Ectodermal cell (in vitro differentiated cells): ENCODE measurements around the gene FAM227B.
"Not testable (repeated sequence)": the region's sequence is repeated elsewhere in the genome, so short reads cannot be mapped to it uniquely, and the experiment has no call there.

Source experiments
- H3K27ac ChIP-seq: 2 replicates; pipeline ENCODE4 v1.7.0; 2013; ENCODE audit warnings: mild to moderate bottlenecking, low read depth, low read length; ENCODE audit not compliant: insufficient read depth, poor library complexity, severe bottlenecking
- H3K27me3 ChIP-seq: 2 replicates; pipeline ENCODE4 v1.7.0; 2013; ENCODE audit warnings: mild to moderate bottlenecking, low read length; ENCODE audit not compliant: insufficient read depth, control insufficient read depth, poor library complexity, severe bottlenecking
- H3K36me3 ChIP-seq: one replicate; pipeline ENCODE4 v1.7.0; 2013; ENCODE audit warnings: low read length; ENCODE audit not compliant: control insufficient read depth, insufficient read depth
- H3K4me1 ChIP-seq: one replicate; pipeline ENCODE4 v1.7.0; 2013; ENCODE audit warnings: low read length; ENCODE audit not compliant: control insufficient read depth, insufficient read depth
- H3K4me3 ChIP-seq: 2 replicates; pipeline ENCODE4 v1.7.0; 2013; ENCODE audit warnings: low read depth, low read length, control low read depth; ENCODE audit not compliant: insufficient read depth
- H3K9me3 ChIP-seq: 2 replicates; pipeline ENCODE4 v1.7.0; 2013; ENCODE audit warnings: mild to moderate bottlenecking, low read length, moderate library complexity; ENCODE audit not compliant: control insufficient read depth
- WGBS, 2 experiments: methylation state at CpG; one replicate each; pipeline ENCODE4 v1.1.7; 2013; ENCODE audit warnings: missing lambda C conversion rate in 2 of 2; 5-methylcytosine and 5-hydroxymethylcytosine counted together

Gene FAM227B

DNA sequence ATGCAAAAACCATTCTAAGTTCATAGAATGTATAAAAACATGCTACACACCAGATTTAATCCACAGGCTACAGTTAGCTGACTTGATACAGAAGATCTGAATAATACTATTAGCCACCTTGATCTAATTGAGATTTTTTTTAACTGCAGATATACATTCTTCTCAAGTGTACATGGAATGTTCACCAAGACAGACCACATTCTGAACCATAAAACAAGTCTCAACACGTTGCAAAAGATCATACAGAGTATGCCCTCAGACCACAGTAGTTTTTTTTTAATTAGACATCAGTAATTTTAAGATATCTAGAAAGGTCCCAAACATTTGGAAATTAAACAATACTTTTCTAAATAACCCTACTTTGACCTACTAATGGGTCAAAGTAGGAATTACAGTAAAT lies 114.3 kb downstream of the FAM227B start:
- 82% methylated on average over 1 of the region's 1 CpG; no CpG with 5 or more reads in 1 of the 2 experiments for WGBS, 2 experiments
- Histone ChIP-seq H3K9me3 (peaks cover 2% of the 10 kb centered on the region), H3K27me3 (no peaks in the 10 kb centered on the region), H3K4me3 (no peak overlapping the region), H3K36me3 (no peaks in the 10 kb centered on the region), H3K27ac (no peak overlapping the region), H3K4me1 (no peaks in the 10 kb centered on the region)

DNA sequence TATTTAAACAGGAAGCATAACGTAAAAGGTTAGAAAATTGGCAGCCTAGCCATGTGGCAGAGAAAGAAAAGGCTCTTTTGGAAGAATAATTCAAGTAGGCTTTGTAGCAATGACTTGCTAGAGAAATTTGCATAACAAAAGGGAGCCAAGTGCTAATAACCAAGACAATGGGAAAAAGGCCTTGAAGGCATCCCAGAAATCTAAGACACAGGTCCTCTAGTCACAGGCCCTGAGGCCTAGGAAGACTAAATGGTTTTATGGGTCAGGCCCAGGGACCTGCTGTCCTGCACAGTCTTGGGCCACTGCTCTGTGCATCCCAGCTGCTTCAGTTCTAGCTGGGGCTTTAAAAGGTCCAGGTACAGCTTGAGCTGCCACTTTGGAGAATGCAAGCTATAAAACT lies 119.0 kb downstream of the FAM227B start:
- WGBS, 2 experiments = 94 to 95% methylated on average over 1 of the region's 1 CpG
- no peaks in the 10 kb centered on the region for H3K4me1 ChIP-seq
- no peaks in the 10 kb centered on the region for H3K27me3 ChIP-seq
- H3K27ac ChIP-seq = no peak overlapping the region
- no peak overlapping the region for H3K4me3 ChIP-seq
- peaks cover 2% of the 10 kb centered on the region for H3K9me3 ChIP-seq
- H3K36me3 ChIP-seq = no peaks in the 10 kb centered on the region

DNA sequence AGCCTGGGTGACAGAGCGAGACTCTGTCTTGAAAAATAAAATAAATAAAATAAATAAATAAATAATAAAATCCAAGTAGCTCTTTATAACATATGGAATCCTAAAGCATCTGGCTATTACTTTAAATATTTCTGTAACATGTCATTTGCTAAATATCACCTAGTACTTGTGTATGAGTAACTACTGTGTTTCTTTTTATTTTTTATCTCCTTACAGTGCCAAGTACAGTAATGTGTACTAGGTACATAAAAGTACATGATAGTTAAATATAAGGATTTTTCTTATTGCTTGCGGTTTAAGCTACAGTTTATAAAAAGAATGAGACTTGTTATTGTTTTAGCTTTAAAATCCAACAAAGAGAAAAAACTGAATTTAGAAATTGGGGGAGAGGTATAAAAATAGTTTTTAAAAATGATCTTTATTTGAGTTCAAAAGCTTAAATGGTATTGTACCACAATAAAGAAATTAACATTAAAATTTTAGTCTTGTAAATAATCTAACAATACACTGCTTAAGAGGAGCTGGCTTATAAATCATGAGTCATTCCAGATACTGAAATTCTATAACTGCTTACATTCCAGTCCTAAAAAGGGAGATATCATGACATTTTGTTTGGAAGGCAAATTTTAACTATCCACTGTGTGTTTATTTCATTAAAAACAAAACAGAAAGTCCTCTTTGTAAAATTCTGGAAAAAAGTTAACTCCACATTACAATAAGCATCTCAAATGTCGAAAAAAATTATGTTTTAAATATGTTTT lies 124.4 kb downstream of the FAM227B start:
- Histone ChIP-seq H3K27ac (no peak overlapping the region), H3K4me1 (no peaks in the 10 kb centered on the region), H3K9me3 (no peaks in the 10 kb centered on the region), H3K36me3 (no peaks in the 10 kb centered on the region), H3K4me3 (no peak overlapping the region), H3K27me3 (no peaks in the 10 kb centered on the region)
- 100% methylated on average over 1 of the region's 3 CpGs for WGBS, 2 experiments

DNA sequence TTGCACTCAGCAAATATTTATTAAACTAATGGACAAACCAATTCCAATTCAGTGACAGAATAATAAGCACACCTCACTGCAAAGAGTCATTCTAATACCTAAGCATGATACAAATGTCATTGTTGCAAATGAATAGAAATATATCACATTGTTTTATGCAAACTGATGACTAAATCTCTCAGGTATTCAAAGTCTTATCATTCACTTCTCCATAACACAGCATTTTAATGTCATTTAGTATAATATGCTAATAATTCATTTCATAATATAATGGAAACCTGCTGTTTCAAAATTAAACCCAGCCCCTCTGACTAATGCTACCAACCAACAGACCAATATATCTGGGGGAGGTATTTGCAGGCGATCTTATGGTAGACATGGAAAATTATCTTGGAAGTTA lies 125.8 kb downstream of the FAM227B start:
- Histone ChIP-seq H3K27ac (no peak overlapping the region), H3K4me3 (no peak overlapping the region), H3K4me1 (no peaks in the 10 kb centered on the region), H3K9me3 (no peaks in the 10 kb centered on the region), H3K27me3 (no peaks in the 10 kb centered on the region), H3K36me3 (no peaks in the 10 kb centered on the region)
- WGBS, 2 experiments = 100% methylated on average over 1 of the region's 1 CpG; no CpG with 5 or more reads in 1 of the 2 experiments

DNA sequence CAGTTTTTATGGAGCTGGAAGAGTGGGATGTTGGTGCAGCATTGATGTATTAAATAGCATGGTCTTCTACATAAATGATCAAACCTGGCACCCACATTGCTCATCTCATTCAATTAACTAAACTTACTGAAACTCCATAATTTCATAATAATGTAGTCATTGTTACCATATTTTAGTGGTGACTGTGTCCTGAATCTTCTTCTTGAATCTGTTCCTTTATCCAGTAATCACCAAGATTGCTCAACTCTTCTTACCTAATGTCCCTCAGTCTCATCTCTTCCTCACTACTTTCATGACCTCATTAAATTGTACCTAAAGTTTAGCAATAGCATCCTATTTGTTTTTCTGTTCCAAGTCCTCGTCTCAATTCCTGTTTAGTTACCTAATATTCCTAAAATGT lies 127.8 kb downstream of the FAM227B start:
- H3K9me3 ChIP-seq = no peaks in the 10 kb centered on the region
- WGBS, 2 experiments = 88 to 91% methylated on average over 1 of the region's 1 CpG
- H3K27me3 ChIP-seq = no peaks in the 10 kb centered on the region
- H3K27ac ChIP-seq = no peak overlapping the region
- no peaks in the 10 kb centered on the region for H3K36me3 ChIP-seq
- no peaks in the 10 kb centered on the region for H3K4me1 ChIP-seq
- H3K4me3 ChIP-seq = no peak overlapping the region

DNA sequence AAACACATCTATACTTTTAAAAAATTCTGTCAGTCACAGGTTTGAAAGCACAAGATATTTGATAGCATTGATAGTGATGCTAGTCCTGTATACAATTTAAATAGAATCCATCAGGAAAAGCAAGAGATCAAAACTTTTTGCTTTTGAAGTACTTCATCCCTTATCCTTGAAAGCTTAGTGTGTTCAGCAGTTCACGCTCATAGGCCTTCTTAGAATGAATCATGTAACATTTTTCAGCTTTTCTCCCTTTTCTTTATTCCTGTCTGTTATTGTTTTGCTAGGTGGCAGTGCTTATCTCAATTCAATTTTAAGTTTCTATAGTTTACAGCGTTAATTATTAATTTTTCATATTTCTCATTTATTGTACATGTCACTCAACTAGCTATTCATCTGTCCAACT lies 128.5 kb downstream of the FAM227B start:
- Histone ChIP-seq H3K4me1 (no peaks in the 10 kb centered on the region), H3K27ac (no peak overlapping the region), H3K4me3 (no peak overlapping the region), H3K36me3 (no peaks in the 10 kb centered on the region), H3K27me3 (no peaks in the 10 kb centered on the region), H3K9me3 (no peaks in the 10 kb centered on the region)
- WGBS, 2 experiments = 63 to 100% methylated on average over 1 to 2 of the region's 2 CpGs

DNA sequence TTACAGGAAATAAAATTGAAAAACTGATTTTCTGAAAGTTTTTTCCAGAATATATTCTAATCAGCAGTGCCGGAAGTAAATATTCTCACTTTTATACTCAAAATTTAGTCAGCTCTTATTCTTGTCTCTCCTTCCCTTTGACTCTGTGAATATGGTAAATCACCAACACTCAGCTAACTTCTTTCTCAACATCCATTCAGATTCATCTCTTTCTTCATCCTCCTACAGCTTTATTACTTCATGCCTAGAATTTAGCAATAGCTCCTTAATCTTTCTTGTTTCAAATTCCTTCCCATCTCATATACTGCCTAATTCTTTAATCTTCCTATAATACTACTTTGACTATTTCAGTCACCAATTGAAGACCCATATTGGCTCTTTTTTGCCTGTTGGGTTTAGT lies 129.7 kb downstream of the FAM227B start:
- Histone ChIP-seq H3K27ac (no peak overlapping the region), H3K4me1 (no peaks in the 10 kb centered on the region), H3K27me3 (no peaks in the 10 kb centered on the region), H3K36me3 (no peaks in the 10 kb centered on the region), H3K4me3 (no peak overlapping the region), H3K9me3 (no peaks in the 10 kb centered on the region)
- WGBS, 2 experiments = 94% methylated on average over 1 of the region's 1 CpG

DNA sequence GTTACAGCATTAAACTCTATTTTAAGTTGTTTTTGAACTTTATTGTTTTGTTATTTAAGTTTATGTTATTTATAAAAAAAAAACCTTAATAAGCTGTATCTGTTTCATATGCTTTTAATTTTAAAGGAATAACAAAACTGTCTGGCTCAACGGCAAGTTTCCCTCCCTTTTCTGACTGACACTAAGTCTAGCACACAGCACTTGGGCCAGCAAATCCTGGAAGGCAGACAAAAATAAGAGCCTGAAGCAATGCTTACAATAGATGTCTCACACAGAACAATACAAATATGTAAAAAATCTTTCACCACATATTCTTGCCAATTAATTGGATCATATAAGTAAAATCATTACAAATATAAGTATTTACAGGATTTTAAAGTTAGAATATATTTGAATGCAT lies 135.2 kb downstream of the FAM227B start:
- WGBS, 2 experiments = 93% methylated on average over 1 of the region's 1 CpG; no CpG with 5 or more reads in 1 of the 2 experiments
- not testable (repeated sequence) for H3K36me3 ChIP-seq, H3K27me3 ChIP-seq

DNA sequence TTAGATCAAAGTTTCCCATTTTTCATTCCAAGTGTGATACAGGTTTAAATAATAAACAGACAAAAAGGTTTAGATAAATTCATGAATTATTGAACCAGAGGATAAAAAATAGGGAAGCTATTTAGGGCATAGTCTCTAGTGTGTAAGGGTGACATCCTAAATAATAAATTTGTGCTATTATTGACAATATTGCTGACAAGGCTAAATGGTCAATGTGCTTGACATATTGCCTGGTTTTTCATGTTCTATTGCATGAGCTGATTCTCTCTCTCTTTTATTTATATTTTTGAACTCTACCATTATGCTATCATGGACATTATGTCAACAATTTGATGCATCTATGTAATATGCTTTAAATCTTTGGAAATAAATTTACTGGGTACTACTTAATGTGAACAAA lies 141.6 kb downstream of the FAM227B start:
- not testable (repeated sequence) for H3K4me1 ChIP-seq, H3K4me3 ChIP-seq

More for the DNA sequence above, 135.2 kb downstream of the FAM227B start:
- H3K4me3 ChIP-seq, H3K27ac ChIP-seq, H3K4me1 ChIP-seq, H3K9me3 ChIP-seq: not testable (repeated sequence)

DNA sequence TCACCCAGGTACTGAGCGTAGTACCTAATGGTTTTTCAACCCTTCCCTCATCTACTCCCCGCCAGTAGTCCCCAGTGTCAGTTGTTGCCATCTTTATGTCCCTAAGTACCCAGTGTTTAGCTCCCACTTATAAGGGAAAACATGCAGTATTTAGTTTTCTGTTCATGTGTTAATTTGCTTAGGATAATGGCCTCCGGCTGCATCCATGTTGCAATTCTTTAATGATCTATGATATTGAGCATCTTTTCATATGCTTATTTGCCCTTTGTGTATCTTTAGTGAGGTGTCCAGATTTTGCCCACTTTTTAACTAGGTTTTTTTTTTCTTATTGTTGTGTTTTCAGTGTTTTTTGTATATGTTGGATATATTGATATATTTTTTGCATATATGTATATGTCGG lies 142.6 kb downstream of the FAM227B start:
- not testable (repeated sequence) for H3K4me3 ChIP-seq, H3K27ac ChIP-seq, H3K36me3 ChIP-seq, H3K4me1 ChIP-seq, H3K9me3 ChIP-seq, H3K27me3 ChIP-seq
- 85 to 96% methylated on average over 1 to 3 of the region's 4 CpGs for WGBS, 2 experiments

More for the DNA sequence above, 141.6 kb downstream of the FAM227B start:
- H3K9me3 ChIP-seq, H3K36me3 ChIP-seq, H3K27me3 ChIP-seq, H3K27ac ChIP-seq: not testable (repeated sequence)

DNA sequence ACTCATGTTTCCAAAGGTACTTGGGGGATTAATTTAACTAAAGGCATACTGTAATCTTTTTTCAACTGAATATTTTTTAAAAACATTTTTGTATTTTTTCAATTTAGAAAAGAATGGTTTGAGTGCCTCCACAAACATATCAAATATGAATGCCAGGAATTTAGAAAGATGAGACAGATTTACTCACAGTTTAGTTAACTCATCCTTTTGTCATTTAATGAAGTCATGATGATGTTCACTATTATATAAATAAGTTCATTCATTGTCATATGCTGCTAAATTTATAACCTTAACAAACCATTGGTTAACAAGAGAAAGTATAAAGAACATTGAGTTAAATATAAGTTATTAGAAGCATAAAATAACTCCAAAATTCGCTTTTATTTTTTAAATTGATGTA lies 147.6 kb downstream of the FAM227B start:
- Histone ChIP-seq H3K36me3 (no peaks in the 10 kb centered on the region), H3K4me3 (no peak overlapping the region), H3K9me3 (no peaks in the 10 kb centered on the region), H3K4me1 (no peaks in the 10 kb centered on the region), H3K27ac (no peak overlapping the region), H3K27me3 (no peaks in the 10 kb centered on the region)
- WGBS, 2 experiments = no CpG with 5 or more reads among the region's 1 CpG
